Esophagus muscularis mucosa (tissue), 4 donors: Measurements from ENCODE around the gene LENEP.

Experiments used
- CTCF ChIP-seq, 3 experiments: fragments of 200-600 bp in 2 of 3; fragments of 450-650 bp in 1 of 3; sonication (generic) in 2 of 3; IDR thresholded peaks; one replicate each; pipeline ENCODE4 v1.5.1; 2017 to 2019; ENCODE audit warnings: antibody characterized with exemption in 3 of 3, mild to moderate bottlenecking in 2 of 3, moderate library complexity in 1 of 3
- EP300 ChIP-seq: sonication (generic); formaldehyde crosslinking; IDR thresholded peaks from one replicate; pipeline ENCODE4 v1.6.1; 2017; ENCODE audit warnings: antibody characterized with exemption
- POLR2A ChIP-seq: fragments of 450-650 bp; IDR thresholded peaks from one replicate; pipeline ENCODE4 v1.6.1; 2017; ENCODE audit warnings: antibody characterized with exemption, moderate library complexity, mild to moderate bottlenecking, low read depth
- POLR2AphosphoS5 ChIP-seq, 2 donors: sonication (generic); formaldehyde crosslinking; IDR thresholded peaks; one replicate each; pipeline ENCODE4 v1.6.1; 2017; ENCODE audit warnings: antibody characterized with exemption in 2 of 2

- no peak for TF ChIP-seq POLR2A
- no peak for TF ChIP-seq CTCF (IDR thresholded peaks at IDR 0.05)
- TF ChIP-seq POLR2AphosphoS5 (IDR thresholded peaks at IDR 0.05), result no peak
- TF ChIP-seq EP300, result no peak
These were observed 34.0 kb upstream of the LENEP start for GRCh38 chr1:154959426-154959780.
